ENCODE results near the gene SSR1. TPM values are rescaled to one million over a fixed set of nuclear protein-coding genes. Genes with fewer than 3 reads are reported as not detected.

Gene SSR1
- total and polyA plus RNA-seq, 9 of the 15 experiments (the other 6 are each of a cell fraction or from before 2014, with no cell fraction given), result 87.7 to 220 (median 144) TPM

GRCh38 chr6:7239590-7239948 is 73.4 kb downstream of the SSR1 start:
- Histone ChIP-seq H3K79me2 (ENCODE audit: control insufficient read depth, insufficient read depth, low read length) (peaks cover 84% of the 10 kb centered on the region), H3K9me3 (replicated peaks; ENCODE audit: control insufficient read depth, insufficient read depth, low read depth, low read length) (no peaks in the 10 kb centered on the region), H3K27ac (ENCODE audit: extremely low read depth, low read depth, low read length) (no peak overlapping the region), H3K36me3 (ENCODE audit: control insufficient read depth, insufficient read depth, low read length) (peaks cover 90% of the 10 kb centered on the region), H3K9ac (ENCODE audit: insufficient read depth in 1 of 2, low read depth in 2 of 2, low read length in 2 of 2) (peak overlapping the region in 1 of 2 experiments; percentile 2; a peak in 1 of 4 replicates), H3K9me1 (ENCODE audit: control insufficient read depth, insufficient read depth, low read length) (peaks cover 2% of the 10 kb centered on the region), H3K4me2 (ENCODE audit: insufficient read depth, low read length) (no peak overlapping the region), H3K27me3 (ENCODE audit: control insufficient read depth in 2 of 2, insufficient read depth in 2 of 2, low read length in 2 of 2) (no peaks in the 10 kb centered on the region), H4K20me1 (replicated peaks; ENCODE audit: control insufficient read depth, insufficient read depth, low read length) (0 out of 2 replicates have a peak, but pooled peaks cover 5% of the 10 kb centered on the region), H3K4me1 (replicated peaks in 1 of 2; ENCODE audit: control insufficient read depth in 2 of 2, insufficient read depth in 2 of 2, low read length in 2 of 2) (peaks cover 30 to 32% of the 10 kb centered on the region in 2 experiments), H2AFZ (ENCODE audit: low read depth, low read length) (no peak overlapping the region), H3K4me3 (no peak overlapping the region)
- ChIA-PET CTCF (ENCODE audit: low intra/inter-chr PET ratio) (interaction anchor here (1.4 to 1.7 kb wide), 2 partner anchors 515 to 563 kb away, joined by 7 to 11 read pairs; no protein-coding TSS in a partner anchor), POLR2A (interaction anchor here (1.0 kb wide), 1 partner anchor 455 kb away, joined by 4 read pairs; no protein-coding TSS in a partner anchor)
- intact Hi-C loops (cut with micrococcal nuclease) (loop anchor here (5.0 to 10.0 kb wide), 2 partner anchors 132 to 225 kb away; partner anchors contain the start of gene RREB1), in situ Hi-C loops (cut with MboI) (loop anchor here (25.0 kb wide), 1 partner anchor 552 kb away; no protein-coding TSS in a partner anchor)
- BruUV-seq (replicated peaks), result no TSS peak
- FAIRE-seq, result no peak
- WGBS (ENCODE audit: insufficient coverage, low coverage, missing lambda C conversion rate), result 95% methylated on average over 5 of the region's 5 CpGs
- DNase-seq (ENCODE audit: extremely low read depth in 1 of 4, low spot score in 3 of 4), result no peak
- TF ChIP-seq RBFOX2 (IDR thresholded peaks at IDR 0.05; ENCODE audit: low read depth, low read length), result no peak
- TF ChIP-seq TCF15 (CRISPR knock-in tag; IDR thresholded peaks at IDR 0.05), result no peak
- TF ChIP-seq SRSF7 (optimal IDR thresholded peaks at IDR 0.05; ENCODE audit: low read depth, low read length), result no peak
- no peak for TF ChIP-seq HMG20A (CRISPR knock-in tag; conservative IDR thresholded peaks at IDR 0.05)
- ATAC-seq, result no peak
